ENCODE measurements around the gene ME3. TPM values are rescaled to one million over a fixed set of nuclear protein-coding genes. Genes with fewer than 3 reads are reported as not detected.

Gene ME3
- total RNA-seq, 1 donor: 56.9 TPM

- TF ChIP-seq CTCF (IDR thresholded peaks at IDR 0.05; ENCODE audit: insufficient read depth, low read length): peak; percentile 30
- H3K4me3 ChIP-seq (ENCODE audit: low read depth, low read length): no peak overlapping the region
- no peak for DNase-seq (ENCODE audit: low read depth)
These were observed 4.2 kb upstream of the ME3 start for GRCh38 chr11:86676533-86677154.

- H3K4me3 ChIP-seq (ENCODE audit: low read depth, low read length): no peak overlapping the region
- TF ChIP-seq CTCF (IDR thresholded peaks at IDR 0.05; ENCODE audit: insufficient read depth, low read length): no peak
- DNase-seq (ENCODE audit: low read depth): no peak
These were observed 3.6 kb upstream of the ME3 start for GRCh38 chr11:86676010-86676409.

- TF ChIP-seq CTCF (IDR thresholded peaks at IDR 0.05; ENCODE audit: insufficient read depth, low read length): no peak
- no peak for DNase-seq (ENCODE audit: low read depth)
- H3K4me3 ChIP-seq (ENCODE audit: low read depth, low read length): no peak overlapping the region
These were observed 2.6 kb upstream of the ME3 start for GRCh38 chr11:86675017-86675416.

GRCh38 chr11:86673872-86674750 is 1.7 kb upstream of the ME3 start:
- H3K4me3 ChIP-seq (ENCODE audit: low read depth, low read length): no peak overlapping the region
- no peak for TF ChIP-seq CTCF (IDR thresholded peaks at IDR 0.05; ENCODE audit: insufficient read depth, low read length)
- no peak for DNase-seq (ENCODE audit: low read depth)

- no peak for TF ChIP-seq CTCF (IDR thresholded peaks at IDR 0.05; ENCODE audit: insufficient read depth, low read length)
These were observed 833 bp upstream of the ME3 start for GRCh38 chr11:86673055-86673843.

GRCh38 chr11:86671531-86672006 is 847 bp downstream of the ME3 start:
- TF ChIP-seq CTCF (IDR thresholded peaks at IDR 0.05; ENCODE audit: insufficient read depth, low read length): no peak
- peak overlapping the region; percentile 76 for H3K4me3 ChIP-seq (ENCODE audit: low read depth, low read length)
- DNase-seq (ENCODE audit: low read depth): peak; percentile 34

More at GRCh38 chr11:86673055-86673843, 833 bp upstream of the ME3 start:
- no peak for DNase-seq (ENCODE audit: low read depth)
- no peak overlapping the region for H3K4me3 ChIP-seq (ENCODE audit: low read depth, low read length)

Data from fibroblast of the aortic adventitia (primary cell).